ENCODE measurements around the gene UGT3A2.

GRCh38 chr5:36045895-36046294, 20.8 kb downstream of the UGT3A2 start:
- no peak for TF ChIP-seq EZH2phosphoT487 (IDR thresholded peaks at IDR 0.05; ENCODE audit: borderline replicate concordance, low read depth)
- no peak for TF ChIP-seq POLR2AphosphoS5 (IDR thresholded peaks at IDR 0.05; ENCODE audit: low read depth, low read length)
- TF ChIP-seq CTCF (IDR thresholded peaks at IDR 0.05), result no peak
- no peak for TF ChIP-seq FOXM1 (IDR thresholded peaks at IDR 0.05; ENCODE audit: low read depth)
- TF ChIP-seq EP300 (IDR thresholded peaks at IDR 0.05; ENCODE audit: borderline replicate concordance in 1 of 2, low read depth in 1 of 2, low read length in 1 of 2), result peak in 1 of 2 experiments; percentile 67; a peak in 1 of 4 replicates
- no peak for TF ChIP-seq MAX (IDR thresholded peaks at IDR 0.05; ENCODE audit: low read depth)
- TF ChIP-seq JUND (IDR thresholded peaks at IDR 0.05), result no peak
- no peak for TF ChIP-seq REST (IDR thresholded peaks at IDR 0.05; ENCODE audit: low read depth, low read length)
- no peak for TF ChIP-seq TEAD4 (IDR thresholded peaks at IDR 0.05; ENCODE audit: borderline replicate concordance, insufficient read depth)
- no peak for TF ChIP-seq YY1 (IDR thresholded peaks at IDR 0.05; ENCODE audit: low read depth)
